Measurements from ENCODE around the gene COG5. TPM values are rescaled to one million over a fixed set of nuclear protein-coding genes. Genes with fewer than 3 reads are reported as not detected.

The COG5 gene
- total and polyA plus RNA-seq, 9 of the 15 experiments (the other 6 are each of a cell fraction or from before 2014, with no cell fraction given): 15.3 to 75.1 (median 56.4) TPM

- peaks cover 2% of the 10 kb centered on the region; the same call in 2 of the 3 replicates for H3K79me2 ChIP-seq (ENCODE audit: control insufficient read depth, insufficient read depth, low read length)
- H3K9me3 ChIP-seq (replicated peaks; ENCODE audit: control insufficient read depth, insufficient read depth, low read depth, low read length): no peaks in the 10 kb centered on the region
- ChIA-PET CTCF (ENCODE audit: low intra/inter-chr PET ratio) (no interaction called here), POLR2A (interaction anchor here (1.1 to 1.4 kb wide), 2 partner anchors 9 to 337 kb away, joined by 3 to 4 read pairs; partner anchors contain the start of gene HBP1)
- H3K27me3 ChIP-seq (ENCODE audit: control insufficient read depth in 2 of 2, insufficient read depth in 2 of 2, low read length in 2 of 2): no peaks in the 10 kb centered on the region
- H3K27ac ChIP-seq (ENCODE audit: extremely low read depth, low read depth, low read length): no peak overlapping the region
- FAIRE-seq (no peak), DNase-seq (ENCODE audit: extremely low read depth in 1 of 4, low spot score in 3 of 4) (no peak), ATAC-seq (no peak)
- peaks cover 6% of the 10 kb centered on the region; the same call in 1 of the 3 replicates for H3K36me3 ChIP-seq (ENCODE audit: control insufficient read depth, insufficient read depth, low read length)
- no peak overlapping the region for H3K4me3 ChIP-seq
- no TSS peak for BruUV-seq (replicated peaks)
- no peak overlapping the region for H3K9ac ChIP-seq (ENCODE audit: insufficient read depth in 1 of 2, low read depth in 2 of 2, low read length in 2 of 2)
- intact Hi-C loops (cut with micrococcal nuclease): no loop called here
- H2AFZ ChIP-seq (ENCODE audit: low read depth, low read length): no peak overlapping the region
- no peaks in the 10 kb centered on the region for H4K20me1 ChIP-seq (replicated peaks; ENCODE audit: control insufficient read depth, insufficient read depth, low read length)
- H3K4me1 ChIP-seq (replicated peaks in 1 of 2; ENCODE audit: control insufficient read depth in 2 of 2, insufficient read depth in 2 of 2, low read length in 2 of 2): peaks cover 4 to 8% of the 10 kb centered on the region in 2 experiments; a peak in 2 of 5 replicates
- WGBS (ENCODE audit: insufficient coverage, low coverage, missing lambda C conversion rate): 94% methylated on average over 1 of the region's 1 CpG
- TF ChIP-seq POLR2AphosphoS2 (IDR thresholded peaks at IDR 0.05; ENCODE audit: low read length) (no peak), BRD9 (IDR thresholded peaks at IDR 0.05; ENCODE audit: low read depth, partially characterized antibody) (no peak), BCOR (IDR thresholded peaks at IDR 0.05) (no peak), ATF3 (IDR thresholded peaks at IDR 0.05) (no peak), ATF3 (CRISPR knock-in tag; conservative IDR thresholded peaks at IDR 0.05) (no peak), ZNF507 (tag; conservative IDR thresholded peaks at IDR 0.05) (no peak), HMGXB4 (CRISPR knock-in tag; IDR thresholded peaks at IDR 0.05) (no peak), LARP7 (IDR thresholded peaks at IDR 0.05) (no peak), IFI16 (CRISPR knock-in tag; IDR thresholded peaks at IDR 0.05) (no peak)
- in situ Hi-C loops (cut with MboI): no loop called here
- no peaks in the 10 kb centered on the region for H3K9me1 ChIP-seq (ENCODE audit: control insufficient read depth, insufficient read depth, low read length)
- H3K4me2 ChIP-seq (ENCODE audit: insufficient read depth, low read length): no peak overlapping the region
These were observed 58.4 kb downstream of the COG5 start for GRCh38 chr7:107505362-107505761.
